GM21737 (cell line): Measurements from ENCODE around the gene SPPL3.
A peak's percentile ranks its signal among the peaks of the same experiment; 100 is the strongest.
"Not testable (repeated sequence)": the region's sequence is repeated elsewhere in the genome, so short reads cannot be mapped to it uniquely, and the experiment has no call there.

Source experiments
- ATAC-seq: cut with Tn5 transposase; IDR thresholded peaks from one replicate; pipeline ENCODE4 v1.9.1; 2021; ENCODE audit warnings: mild to moderate bottlenecking, moderate library complexity; ENCODE audit not compliant: unreplicated experiment

Gene SPPL3

GRCh38 chr12:120904197-120904773 is at the start of gene SPPL3:
SPPL3 (minus strand) TSS chr12:120904358; CDS start chr12:120903867, 491 bp downstream.
- ATAC-seq: peak; percentile 57

GRCh38 chr12:120950807-120951206 is 46.6 kb upstream of the SPPL3 start:
- ATAC-seq: no peak

GRCh38 chr12:120950260-120950799 is 46.2 kb upstream of the SPPL3 start:
- ATAC-seq: not testable (repeated sequence)

GRCh38 chr12:120945516-120945915 is 41.4 kb upstream of the SPPL3 start:
- ATAC-seq: not testable (repeated sequence)

GRCh38 chr12:120944645-120945217 is 40.6 kb upstream of the SPPL3 start:
- no peak for ATAC-seq

- no peak for ATAC-seq
Observed at GRCh38 chr12:120943482-120943881, 39.3 kb upstream of the SPPL3 start.

GRCh38 chr12:120941846-120942405 is 37.8 kb upstream of the SPPL3 start:
- ATAC-seq: no peak

- ATAC-seq: no peak
Observed at GRCh38 chr12:120941412-120941811, 37.3 kb upstream of the SPPL3 start.

GRCh38 chr12:120940799-120941198 is 36.6 kb upstream of the SPPL3 start:
- no peak for ATAC-seq

- no peak for ATAC-seq
Observed at GRCh38 chr12:120940006-120940405, 35.8 kb upstream of the SPPL3 start.

GRCh38 chr12:120939523-120939922 is 35.4 kb upstream of the SPPL3 start:
- ATAC-seq: no peak

GRCh38 chr12:120938496-120938895 is 34.3 kb upstream of the SPPL3 start:
- no peak for ATAC-seq

- no peak for ATAC-seq
Observed at GRCh38 chr12:120936197-120936596, 32.0 kb upstream of the SPPL3 start.

- no peak for ATAC-seq
Observed at GRCh38 chr12:120933786-120934185, 29.6 kb upstream of the SPPL3 start.

- ATAC-seq: no peak
Observed at GRCh38 chr12:120932956-120933526, 28.9 kb upstream of the SPPL3 start.

GRCh38 chr12:120932058-120932457 is 27.9 kb upstream of the SPPL3 start:
- ATAC-seq: no peak

- no peak for ATAC-seq
Observed at GRCh38 chr12:120930032-120930431, 25.9 kb upstream of the SPPL3 start.

GRCh38 chr12:120928864-120929652 is 24.9 kb upstream of the SPPL3 start:
- ATAC-seq: no peak

- no peak for ATAC-seq
Observed at GRCh38 chr12:120925740-120926563, 21.8 kb upstream of the SPPL3 start.

GRCh38 chr12:120922279-120922678 is 18.1 kb upstream of the SPPL3 start:
- ATAC-seq: no peak
